HepG2 (cell line): Measurements from ENCODE around the gene TCP11L1. TPM values are rescaled to one million over a fixed set of nuclear protein-coding genes. Genes with fewer than 3 reads are reported as not detected.

Experiments used
- ARID4A ChIP-seq: sonication (generic); formaldehyde crosslinking; IDR thresholded peaks from 2 replicates; pipeline ENCODE4 v1.5.0; 2020; ENCODE audit warnings: mild to moderate bottlenecking, missing genetic modification reagents, borderline replicate concordance
- ASH2L ChIP-seq: fragments of 300-600, 200-600 bp; sonication (generic); IDR thresholded peaks from 2 replicates; pipeline ENCODE4 v1.7.0; 2017; ENCODE audit warnings: low read depth, mild to moderate bottlenecking, moderate library complexity, mixed read lengths, low read length; ENCODE audit not compliant: insufficient read length
- BRF2 ChIP-seq: sonication (generic); formaldehyde crosslinking; IDR thresholded peaks from 2 replicates; pipeline ENCODE4 v1.8.1; 2022; ENCODE audit warnings: mild to moderate bottlenecking, missing genetic modification reagents
- EZH2 ChIP-seq: conservative IDR thresholded peaks from 2 replicates; pipeline ENCODE4 v1.6.1; 2012; ENCODE audit warnings: mild to moderate bottlenecking, low read depth, low read length, moderate library complexity
- FOXA3 ChIP-seq: IDR thresholded peaks from 2 replicates; pipeline ENCODE4 v1.6.1; 2016; ENCODE audit warnings: missing genetic modification reagents, missing compliant biosample characterization
- LCORL ChIP-seq, 2 experiments: fragments of 450-650 bp in 1 of 2; sonication (generic) in 1 of 2; formaldehyde crosslinking in 1 of 2; IDR thresholded peaks; 2 replicates each; pipeline versions ENCODE4 v1.5.0 to v1.6.1; 2017 to 2020; ENCODE audit warnings: antibody characterized with exemption in 1 of 2, missing genetic modification reagents in 1 of 2
- NFE2L2 ChIP-seq: fragments of 150-350 bp; IDR thresholded peaks from 2 replicates; pipeline ENCODE4 v1.6.1; 2014; ENCODE audit warnings: low read length
- NFKB2 ChIP-seq: sonication (generic); formaldehyde crosslinking; IDR thresholded peaks from 2 replicates; pipeline ENCODE4 v1.4.0; 2020; ENCODE audit warnings: missing genetic modification reagents, borderline replicate concordance
- NFYC ChIP-seq: IDR thresholded peaks from 2 replicates; pipeline ENCODE4 v1.6.1; 2016; ENCODE audit warnings: missing genetic modification reagents, missing compliant biosample characterization
- THYN1 ChIP-seq: sonication (generic); formaldehyde crosslinking; IDR thresholded peaks from 2 replicates; pipeline ENCODE4 v1.8.1; 2023; ENCODE audit warnings: low read depth, mild to moderate bottlenecking, moderate library complexity, missing genetic modification reagents, borderline replicate concordance
- ZBTB10 ChIP-seq: sonication (generic); formaldehyde crosslinking; IDR thresholded peaks from 2 replicates; pipeline ENCODE4 v1.4.0; 2020; ENCODE audit warnings: missing genetic modification reagents, borderline replicate concordance
- ZFP36L1 ChIP-seq: sonication (generic); formaldehyde crosslinking; IDR thresholded peaks from 2 replicates; pipeline ENCODE4 v1.8.0; 2022; ENCODE audit warnings: mild to moderate bottlenecking, missing genetic modification reagents, moderate library complexity
- ZNF136 ChIP-seq: sonication (generic); formaldehyde crosslinking; IDR thresholded peaks from 2 replicates; pipeline ENCODE4 v1.8.1; 2022; ENCODE audit warnings: low read depth, mild to moderate bottlenecking, moderate library complexity, missing genetic modification reagents
- ZNF572 ChIP-seq: sonication (generic); formaldehyde crosslinking; IDR thresholded peaks from 2 replicates; pipeline ENCODE4 v1.5.1; 2020; ENCODE audit warnings: mild to moderate bottlenecking, missing genetic modification reagents
- ZNF598 ChIP-seq: sonication (generic); formaldehyde crosslinking; IDR thresholded peaks from 2 replicates; pipeline ENCODE4 v1.5.1; 2020; ENCODE audit warnings: mild to moderate bottlenecking, missing genetic modification reagents, borderline replicate concordance
- ZNF724P ChIP-seq: sonication (generic); formaldehyde crosslinking; IDR thresholded peaks from 2 replicates; pipeline ENCODE4 v1.8.0; 2022; ENCODE audit warnings: missing genetic modification reagents, borderline replicate concordance
- ZNF761 ChIP-seq: sonication (generic); formaldehyde crosslinking; conservative IDR thresholded peaks from 2 replicates; pipeline ENCODE4 v1.4.0; 2020; ENCODE audit warnings: mild to moderate bottlenecking, missing genetic modification reagents
- ZUFSP ChIP-seq: sonication (generic); formaldehyde crosslinking; IDR thresholded peaks from 2 replicates; pipeline ENCODE4 v1.9.0; 2021; ENCODE audit warnings: missing genetic modification reagents, mild to moderate bottlenecking, borderline replicate concordance
- polyA plus RNA-seq, 8 experiments: library from polyadenylated mRNA; depleted of rRNA in 3 of 8; stranded (reverse) in 7 of 8; unstranded in 1 of 8; fragments of >200 nt; fragmentation: Illumina TruSeq in 4 of 8; extraction: Trizol in 4 of 8; gene quantifications; 2 replicates each; pipeline versions ENCODE4 v1.2.1 to v1.2.3, GENCODE V29; 2011 to 2016; ENCODE audit warnings: low read depth in 4 of 8, missing spikeins in 1 of 8, mixed read lengths in 1 of 8; ENCODE audit not compliant: insufficient read depth in 1 of 8
- total RNA-seq, 5 experiments: library from RNA; depleted of rRNA; stranded (reverse); fragments of >200 nt; fragmentation: Illumina TruSeq; extraction: Trizol; gene quantifications; 2 replicates each; pipeline ENCODE4 v1.2.3, GENCODE V29; 2016; ENCODE audit warnings: low read depth in 1 of 5

TCP11L1 gene
- total and polyA plus RNA-seq, 2 of the 13 experiments (the other 11 are each of a cell fraction or from before 2014, with no cell fraction given) = 7.9 to 10.1 TPM

- TF ChIP-seq ZNF136 (CRISPR knock-in tag) (no peak), NFE2L2 (no peak), FOXA3 (CRISPR knock-in tag) (no peak), ZUFSP (no peak), ASH2L (no peak), NFKB2 (CRISPR knock-in tag) (no peak), THYN1 (CRISPR knock-in tag) (no peak), ZNF598 (CRISPR knock-in tag) (no peak), LCORL (IDR thresholded peaks at IDR 0.05) (no peak), LCORL (CRISPR knock-in tag; IDR thresholded peaks at IDR 0.05) (no peak), BRF2 (CRISPR knock-in tag) (0 out of 2 replicates have a peak, but pooled peaks have one; percentile 3), ZNF572 (CRISPR knock-in tag) (no peak), NFYC (CRISPR knock-in tag) (no peak), ARID4A (CRISPR knock-in tag) (no peak; the same call in 1 of the 2 replicates), ZBTB10 (CRISPR knock-in tag) (no peak), ZNF761 (CRISPR knock-in tag) (no peak), EZH2 (no peak), ZFP36L1 (CRISPR knock-in tag) (no peak), ZNF724P (0 out of 2 replicates have a peak, but pooled peaks have one; percentile 21)
Observed at GRCh38 chr11:33040033-33040861, 875 bp downstream of the TCP11L1 start (continued).
